ENCODE data around the gene SH3RF3.

The SH3RF3 gene

DNA sequence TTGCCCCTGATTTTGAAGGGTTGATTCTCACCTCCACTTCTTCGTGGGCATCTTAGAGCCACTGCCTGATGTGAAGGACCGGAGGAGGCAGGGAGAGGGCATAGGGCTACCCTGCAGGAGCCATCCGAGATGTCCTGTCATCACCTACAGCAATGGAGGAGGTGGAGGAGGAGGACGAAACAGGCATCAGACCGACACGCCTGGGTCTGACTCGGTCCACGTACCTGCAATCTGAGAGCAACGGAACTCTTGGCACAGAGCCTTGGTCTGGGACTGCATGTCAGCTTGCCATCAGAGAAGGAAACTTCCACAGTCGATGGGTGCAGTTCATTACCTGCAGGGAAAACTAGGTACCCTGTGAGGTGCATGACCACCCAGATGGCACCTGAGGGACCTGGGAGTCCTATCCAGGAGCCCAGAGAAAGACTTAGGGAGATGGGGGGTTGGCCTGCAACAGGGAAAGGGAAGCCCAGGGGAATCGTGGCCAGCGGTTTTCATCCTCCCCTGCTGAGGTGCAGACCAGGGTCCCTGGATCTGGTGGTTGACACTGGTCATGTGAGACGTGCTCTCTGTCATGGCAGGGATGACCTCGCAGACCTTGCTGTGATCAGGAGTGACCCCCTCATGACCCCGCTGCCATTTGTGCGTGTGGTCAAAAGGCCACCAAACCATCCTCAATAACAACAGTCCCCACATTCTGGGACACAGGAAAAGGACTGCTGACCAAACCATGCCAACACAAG is 293.9 kb downstream of the SH3RF3 start:
- no peak for DNase-seq

DNA sequence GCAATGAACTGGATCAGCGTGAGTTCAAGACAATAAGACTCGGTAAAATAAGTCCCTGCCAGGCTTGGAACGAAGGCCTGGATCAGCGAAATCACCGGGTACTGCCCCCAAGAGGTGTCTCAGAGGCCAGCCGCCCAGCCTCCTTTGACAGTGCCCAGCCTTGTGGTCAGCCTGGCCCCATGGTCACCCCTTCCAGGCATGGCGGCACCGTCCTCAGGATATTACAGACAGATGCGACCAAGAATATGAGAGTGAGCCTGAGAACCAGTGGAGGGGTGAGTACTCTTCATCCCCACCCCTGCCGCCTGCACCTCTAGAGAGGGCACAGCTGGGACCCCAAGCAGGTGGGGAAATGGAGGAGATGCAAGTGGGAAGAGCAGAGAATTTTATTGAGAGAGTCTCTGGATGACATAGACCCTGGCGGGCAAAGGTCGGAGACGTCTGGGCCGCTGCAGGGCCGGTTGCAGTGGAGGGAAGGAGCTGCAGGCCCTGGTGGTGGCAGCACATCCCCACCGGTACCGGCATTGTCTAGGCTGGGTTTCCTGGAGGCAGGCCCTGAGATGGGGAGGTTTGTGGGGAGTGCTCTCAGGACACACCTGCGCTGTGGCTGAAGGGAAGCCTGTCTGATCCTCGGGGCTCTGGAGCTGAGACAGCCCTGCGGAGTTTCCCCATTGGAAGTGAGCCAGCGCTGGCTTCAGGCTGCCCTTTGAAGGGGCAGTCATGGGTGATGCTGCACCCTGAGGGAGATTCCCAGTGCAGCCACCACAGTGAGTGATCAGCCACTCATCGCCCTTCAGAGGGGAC is 294.8 kb downstream of the SH3RF3 start:
- no peak for DNase-seq

DNA sequence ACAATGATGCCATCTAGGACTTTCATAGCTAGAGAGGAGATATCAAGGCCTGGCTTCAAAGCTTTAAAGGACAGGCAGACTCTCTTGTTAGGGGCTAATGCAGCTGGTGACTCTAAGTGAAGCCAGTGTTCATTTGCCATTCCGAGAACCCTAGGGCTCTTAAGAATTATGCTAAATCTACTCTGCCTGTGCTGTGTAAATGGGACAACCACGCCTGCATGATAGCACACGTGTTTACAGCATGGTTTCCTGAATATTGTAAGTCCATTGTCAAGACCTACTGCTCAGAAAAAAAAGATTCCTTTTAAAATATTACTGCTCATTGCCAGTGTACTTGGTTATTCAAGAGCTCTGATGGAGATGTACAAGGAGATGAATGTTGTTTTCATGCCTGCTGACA is 296.4 kb downstream of the SH3RF3 start:
- DNase-seq, result no peak

DNA sequence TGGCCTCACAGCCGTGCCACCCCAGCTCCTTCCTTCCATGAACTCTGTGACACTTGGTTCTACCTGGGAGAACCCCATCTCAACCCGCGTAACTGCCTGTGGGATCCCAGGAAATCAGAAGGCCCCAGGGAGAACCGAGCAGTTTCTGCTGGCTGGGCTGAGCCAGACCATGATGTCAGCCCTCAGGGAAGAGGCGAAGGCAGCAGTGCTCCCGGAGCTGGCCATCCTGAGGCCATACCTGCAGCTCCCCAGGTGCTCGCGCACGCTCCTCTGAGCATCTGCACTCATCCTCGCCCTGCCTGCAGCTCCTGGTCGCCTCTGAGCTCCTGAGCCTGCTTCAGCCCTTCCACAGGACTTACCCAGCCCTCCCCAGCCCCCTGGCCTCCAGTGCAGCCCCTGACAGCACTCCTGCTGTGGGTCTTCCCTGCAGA is 298.7 kb downstream of the SH3RF3 start:
- no peak for DNase-seq

DNA sequence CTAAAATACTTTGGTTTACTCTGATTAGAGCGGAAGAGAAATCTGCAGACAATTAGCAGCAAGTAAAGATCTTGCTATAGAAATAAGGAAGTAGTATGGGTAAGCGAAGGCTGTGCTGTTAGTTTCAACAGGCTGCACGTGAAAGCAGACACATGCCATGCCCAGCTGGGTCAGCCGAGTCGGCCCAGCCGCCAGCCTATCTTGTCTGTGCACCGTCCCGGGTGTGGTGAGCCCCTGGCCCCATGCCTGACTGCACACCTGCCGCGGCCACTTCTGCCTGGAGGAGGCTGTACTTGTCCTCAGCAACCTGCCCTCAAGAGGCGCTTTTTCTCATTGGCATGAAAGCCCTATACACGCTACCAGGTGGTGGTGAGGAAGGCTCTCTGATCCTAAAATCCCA is 299.3 kb downstream of the SH3RF3 start:
- no peak for DNase-seq

DNA sequence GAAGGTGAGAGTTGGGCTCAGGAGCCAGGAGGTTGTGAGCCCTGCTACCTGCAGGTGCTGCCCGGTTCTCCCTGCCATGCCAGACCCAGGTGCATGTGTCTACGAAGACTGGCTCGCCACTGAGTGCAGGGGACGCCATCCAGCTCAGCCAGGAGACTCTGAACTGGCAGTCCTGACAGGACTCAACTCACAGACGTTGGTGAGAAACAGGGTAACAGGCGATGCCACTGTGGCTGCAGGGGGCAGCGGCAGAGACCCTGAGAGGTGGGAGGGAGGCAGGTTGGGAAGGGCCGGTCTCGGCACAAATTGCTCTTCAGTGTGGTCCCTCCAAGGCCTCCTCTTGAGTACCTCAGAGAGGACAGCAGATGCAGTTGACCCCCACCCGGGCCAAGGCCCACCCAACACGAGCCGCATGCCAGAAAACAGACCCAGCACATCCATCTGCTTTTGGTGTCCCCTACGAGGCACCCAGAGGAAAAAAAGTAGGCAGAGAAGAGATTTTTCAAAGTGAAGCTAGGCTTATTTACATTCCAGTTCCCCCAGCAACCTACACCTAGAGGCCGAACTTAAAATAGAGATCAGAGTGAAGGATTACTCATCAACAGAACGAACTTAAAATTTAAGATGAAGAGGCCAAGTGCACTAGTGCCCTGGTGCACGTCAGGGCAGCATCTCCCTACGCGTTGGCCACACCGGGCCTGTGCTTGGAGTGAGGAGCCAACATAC is 300.0 kb downstream of the SH3RF3 start:
- DNase-seq, result no peak

DNA sequence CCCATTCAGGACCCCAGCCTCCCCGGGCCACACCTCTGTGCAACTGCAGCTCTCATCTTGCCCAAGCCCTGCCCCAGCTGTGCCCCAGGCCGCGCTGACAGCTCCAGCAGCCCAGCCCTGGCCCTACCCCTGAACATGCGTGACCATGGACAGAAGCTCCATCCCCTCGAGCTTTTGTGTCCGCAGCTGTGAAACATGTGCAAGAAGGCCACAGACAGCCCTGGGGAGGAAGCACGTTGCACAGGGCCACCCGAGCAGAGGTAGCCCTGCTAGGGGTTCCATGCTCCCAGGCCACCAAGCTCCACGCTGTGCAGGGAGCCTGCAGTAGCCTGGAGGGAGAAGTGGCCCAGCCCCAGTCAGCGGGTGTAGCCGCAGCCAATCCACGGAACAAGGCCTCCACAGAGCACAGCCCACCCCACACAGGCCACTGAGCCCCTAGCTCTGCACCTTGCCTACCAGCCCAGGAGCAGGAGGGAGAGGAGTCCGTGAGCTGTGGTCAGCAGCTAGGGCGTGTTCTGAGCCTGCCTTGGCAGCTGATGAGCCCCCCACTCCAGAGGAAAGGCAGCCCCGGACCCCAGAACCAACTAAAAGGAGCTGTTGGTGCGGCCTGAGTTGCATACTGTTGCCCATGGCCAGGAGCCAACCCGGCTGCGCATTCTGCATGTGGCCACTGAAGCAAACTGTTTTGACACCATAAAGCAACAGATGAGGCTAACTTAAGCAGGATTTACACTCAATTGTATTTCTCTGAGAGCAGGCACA is 300.7 kb downstream of the SH3RF3 start:
- DNase-seq, result no peak

DNA sequence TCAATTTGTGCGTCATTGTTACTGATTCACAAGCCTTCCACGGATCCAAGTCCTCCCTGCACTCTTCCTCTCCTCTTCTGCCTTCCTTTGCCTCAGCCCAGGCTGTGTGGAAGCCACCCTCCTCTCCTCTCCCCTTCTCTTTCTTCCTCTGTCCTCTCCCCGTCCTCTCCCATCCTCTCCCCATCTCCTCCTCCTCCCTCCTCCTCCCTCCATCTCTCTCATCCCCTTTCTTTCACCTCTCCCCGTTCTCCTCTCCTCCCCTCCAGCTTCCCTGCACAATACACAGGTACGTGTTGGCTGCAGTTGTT is 301.3 kb downstream of the SH3RF3 start:
- no peak for DNase-seq

DNA sequence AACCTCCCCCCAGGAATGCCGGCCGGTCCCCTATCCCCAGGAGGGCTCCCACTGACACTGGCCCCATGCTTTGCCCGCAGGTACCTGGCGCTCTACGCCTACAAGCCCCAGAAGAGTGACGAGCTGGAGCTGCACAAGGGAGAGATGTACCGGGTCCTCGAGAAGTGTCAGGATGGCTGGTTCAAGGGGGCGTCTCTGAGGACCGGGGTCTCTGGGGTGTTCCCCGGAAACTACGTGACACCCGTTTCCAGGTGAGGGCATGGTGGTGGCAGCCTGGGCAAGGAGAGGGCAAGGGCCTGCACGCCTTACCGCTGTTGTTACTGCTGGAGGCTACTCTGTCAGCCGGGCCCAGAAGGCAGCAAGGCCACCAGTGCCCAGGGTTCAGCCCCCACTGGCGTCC is 303.4 kb downstream of the SH3RF3 start:
- DNase-seq, result no peak

DNA sequence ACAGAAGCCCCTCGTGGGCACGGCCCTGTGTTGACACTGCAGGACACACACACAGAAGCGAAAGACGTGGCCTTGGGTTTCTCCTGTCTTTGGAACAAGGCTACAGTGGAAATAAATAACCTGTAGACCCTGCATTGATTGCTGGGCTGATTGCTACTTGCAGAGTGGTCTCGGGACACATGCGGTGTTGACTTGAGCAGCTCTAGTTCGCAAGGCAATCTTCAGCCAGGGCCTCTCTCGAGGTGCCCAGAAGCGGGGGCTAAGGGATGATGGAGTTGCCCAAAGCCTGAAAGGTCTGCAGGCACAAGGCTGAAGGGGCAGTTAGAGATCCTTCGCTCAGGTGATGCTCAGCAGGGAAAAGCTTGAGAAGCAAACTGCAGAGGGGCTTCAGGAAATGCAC is 304.5 kb downstream of the SH3RF3 start:
- DNase-seq, result no peak

DNA sequence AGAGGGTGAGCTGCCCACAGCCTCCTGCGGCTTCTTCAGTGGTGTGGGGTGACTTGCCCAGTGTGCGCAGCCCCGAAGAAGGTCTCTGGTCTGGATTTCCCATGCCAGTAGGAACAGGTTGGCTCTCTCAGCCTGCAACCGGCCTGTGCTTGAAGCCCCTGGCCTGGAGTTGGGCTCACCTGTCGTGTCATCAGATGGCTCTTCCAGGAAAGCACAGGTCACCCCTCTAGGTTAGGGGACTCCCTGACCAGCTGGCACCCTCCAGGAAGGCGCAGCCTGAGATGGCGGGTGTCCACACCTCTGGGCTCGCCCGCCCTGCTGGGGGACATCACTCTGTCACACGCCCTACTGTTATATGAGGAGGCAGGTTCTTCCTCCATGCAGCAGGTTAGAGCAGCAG is 304.9 kb downstream of the SH3RF3 start:
- no peak for DNase-seq

DNA sequence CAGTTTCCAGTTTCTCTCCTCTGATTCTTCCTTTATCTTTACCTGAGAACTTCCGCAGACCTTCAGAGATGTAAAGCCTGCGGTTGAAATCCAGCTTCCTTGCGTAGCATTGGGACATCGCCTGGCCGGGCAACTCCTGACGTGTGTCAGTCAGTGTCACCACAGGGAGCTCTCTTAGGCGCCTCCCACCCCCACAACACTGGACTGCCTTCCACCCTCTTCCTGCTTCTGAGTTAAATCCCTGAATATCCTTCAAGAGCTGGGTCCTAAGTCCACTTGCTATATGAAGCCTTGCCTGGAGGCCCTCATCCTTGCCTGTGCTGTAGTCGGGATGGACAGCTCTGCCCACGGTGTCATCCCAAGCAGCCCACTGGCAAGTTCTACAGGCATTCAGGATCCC is 305.3 kb downstream of the SH3RF3 start:
- DNase-seq, result no peak

DNA sequence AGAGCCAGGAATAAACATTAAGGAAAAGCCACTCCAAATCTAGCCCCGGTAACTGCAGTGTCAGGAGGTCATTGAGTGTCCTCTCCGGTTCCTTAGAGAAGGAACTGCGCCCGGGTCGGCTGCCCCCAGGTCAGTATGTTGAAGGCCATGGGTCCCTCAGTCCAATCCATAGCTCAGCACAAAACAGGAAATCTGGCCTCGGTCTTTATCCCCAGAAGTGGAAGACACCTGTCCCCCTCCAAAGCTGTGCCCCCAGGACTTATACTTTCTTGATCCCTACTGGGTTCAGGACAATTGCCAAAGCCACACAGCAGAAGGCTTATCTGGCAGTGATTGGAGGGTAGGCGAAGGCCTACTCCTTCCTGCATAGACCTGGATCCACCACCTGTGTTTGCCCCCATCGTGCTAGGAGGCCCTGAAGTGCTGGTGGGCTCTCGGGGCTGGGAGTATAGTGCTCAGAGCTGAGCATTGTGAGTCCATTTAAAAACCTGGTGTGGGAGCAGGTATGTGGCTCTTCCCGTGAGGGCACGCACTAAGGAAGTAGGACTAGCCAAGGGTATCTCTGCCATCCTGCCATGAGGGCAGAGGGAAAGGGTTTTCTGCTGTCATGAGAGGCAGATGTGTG is 306.2 kb downstream of the SH3RF3 start:
- no peak for DNase-seq

DNA sequence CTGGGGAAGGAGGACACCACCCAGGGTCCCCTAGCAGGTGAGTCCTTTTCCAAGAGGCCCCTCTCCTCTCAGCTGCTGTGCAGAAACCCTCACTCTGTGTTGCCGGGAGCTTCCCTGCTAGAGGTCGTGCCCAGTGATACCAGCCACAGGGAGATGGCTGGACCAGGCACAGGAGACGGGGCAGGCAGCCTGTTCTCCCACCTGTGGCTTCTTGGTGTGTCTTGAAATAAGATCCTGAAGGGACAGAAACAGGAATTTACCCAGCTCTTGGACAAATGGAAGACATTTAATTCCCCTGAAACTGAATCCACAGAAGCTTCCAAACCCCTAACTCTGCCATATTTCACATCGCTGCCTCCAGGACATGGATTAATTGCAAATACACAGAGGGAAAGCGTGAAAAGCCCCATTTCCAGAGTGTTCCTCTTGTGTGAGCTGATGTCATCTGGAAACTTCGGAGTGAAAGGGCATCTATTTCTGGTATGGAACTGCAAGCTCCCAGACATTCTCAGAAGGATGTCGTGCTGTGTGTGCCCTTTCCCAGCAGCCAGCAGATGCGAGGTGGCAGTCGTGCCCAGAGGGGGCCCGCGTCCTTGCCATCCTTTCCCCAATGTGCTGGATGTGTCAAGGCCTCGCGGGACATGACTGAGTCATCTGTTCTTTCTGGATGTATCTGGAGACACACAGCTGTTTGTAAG is 307.0 kb downstream of the SH3RF3 start:
- no peak for DNase-seq

DNA sequence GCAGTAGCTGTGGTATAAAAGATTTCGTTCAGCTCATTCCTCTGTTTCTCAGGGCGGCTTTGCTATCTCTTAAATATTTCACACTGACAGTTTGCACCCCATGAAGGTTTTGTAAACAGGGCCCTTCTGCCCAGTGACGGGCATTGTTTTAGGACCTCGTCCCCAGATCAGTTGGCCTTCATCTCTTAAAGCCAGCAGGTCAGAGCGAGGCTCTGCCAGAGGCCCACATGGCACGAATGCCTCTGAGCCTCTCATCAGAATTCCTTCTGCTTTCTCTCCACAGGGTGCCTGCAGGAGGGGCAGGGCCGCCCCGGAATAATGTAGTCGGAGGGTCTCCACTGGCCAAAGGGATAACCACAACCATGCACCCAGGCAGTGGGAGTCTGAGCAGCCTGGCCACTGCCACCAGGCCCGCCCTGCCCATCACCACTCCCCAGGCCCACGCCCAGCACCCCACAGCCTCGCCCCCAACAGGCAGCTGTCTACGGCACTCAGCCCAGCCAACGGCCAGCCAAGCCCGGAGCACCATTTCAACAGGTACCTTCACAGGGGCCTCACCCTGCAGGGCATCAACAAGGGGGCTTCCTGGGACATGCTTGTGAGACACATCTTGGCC is 307.7 kb downstream of the SH3RF3 start:
- no peak for DNase-seq

DNA sequence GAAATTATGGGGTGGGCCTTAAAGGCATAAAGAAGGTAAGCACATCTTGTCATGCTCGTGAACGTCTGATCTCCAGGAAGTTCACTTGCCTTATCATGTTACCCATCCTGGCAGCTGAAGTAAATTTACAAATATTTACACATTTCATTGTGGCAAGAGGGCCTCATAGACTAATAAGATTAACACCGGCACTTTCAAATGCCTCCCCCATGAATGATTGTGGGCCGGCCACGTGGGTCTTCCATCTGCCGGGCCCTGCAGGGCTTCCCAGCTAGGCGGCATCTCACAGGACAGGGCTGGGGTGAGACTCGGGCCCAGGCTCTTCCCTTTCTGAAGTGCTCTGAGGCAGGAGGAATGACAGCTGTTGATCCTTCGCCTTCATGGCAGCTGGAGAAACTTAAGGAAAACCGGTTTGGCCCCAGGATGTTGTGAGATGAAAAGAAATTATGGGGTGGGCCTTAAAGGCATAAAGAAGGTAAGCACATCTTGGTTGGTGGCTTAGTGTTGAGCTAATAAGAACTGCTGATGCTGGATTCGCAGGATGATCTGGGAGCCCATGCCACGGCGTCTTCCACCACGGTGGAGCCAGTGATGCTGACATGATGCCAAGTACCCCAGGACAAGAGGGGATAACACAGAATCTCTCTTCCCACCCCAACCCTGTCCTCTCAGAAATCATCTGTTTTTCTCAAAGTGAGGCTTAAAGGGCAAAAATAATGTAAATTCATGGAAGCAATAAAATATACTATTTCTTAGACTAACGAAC is 308.5 kb downstream of the SH3RF3 start:
- no peak for DNase-seq

DNA sequence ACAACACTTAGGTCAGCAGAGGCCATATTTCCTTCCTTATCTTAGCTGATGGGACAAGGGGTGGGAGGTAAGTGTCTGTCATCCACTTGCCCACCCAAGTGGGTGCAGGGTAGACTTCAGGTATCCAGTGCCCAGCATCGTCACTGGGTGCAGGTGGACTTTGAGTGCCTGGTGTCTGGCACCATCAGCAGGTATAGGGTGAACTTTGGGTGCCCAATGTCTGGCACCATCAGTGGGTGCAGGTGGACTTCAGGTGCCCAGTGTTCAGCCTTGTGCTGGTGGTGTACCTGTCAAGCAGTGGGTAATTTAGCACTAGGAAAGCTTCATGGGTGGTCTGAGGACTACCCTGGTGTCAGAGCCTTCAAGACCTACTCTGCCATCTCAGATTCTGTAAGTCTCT is 309.1 kb downstream of the SH3RF3 start:
- DNase-seq, result no peak

DNA sequence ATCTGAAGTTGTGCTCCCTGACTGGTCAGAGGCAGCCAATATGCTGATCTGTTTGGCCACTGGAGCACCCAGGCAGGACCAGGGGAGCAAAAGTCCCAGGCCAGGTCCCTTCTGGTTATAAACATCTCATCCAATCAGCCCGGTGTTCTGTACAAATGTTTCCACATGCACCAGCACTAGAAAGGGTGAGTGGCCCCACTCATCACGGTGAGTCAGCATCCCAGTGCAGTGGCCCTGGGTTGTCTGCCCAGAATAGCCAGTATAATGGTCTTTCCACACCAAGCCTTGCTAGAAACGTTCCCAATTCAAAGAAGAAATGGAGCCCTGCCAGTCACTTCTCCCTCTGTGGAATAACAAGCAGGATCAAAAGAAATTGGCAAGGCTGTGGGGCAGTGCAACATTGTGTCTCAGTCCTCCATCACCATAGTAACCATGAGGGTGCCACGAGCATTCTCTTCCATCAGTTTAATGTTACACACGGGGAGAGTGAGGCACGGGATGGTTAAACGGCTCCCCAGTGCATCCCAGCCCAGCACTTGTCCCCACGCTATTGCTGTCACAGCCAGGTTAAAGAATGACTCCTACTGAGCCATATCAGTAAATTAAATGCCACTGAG is 309.9 kb downstream of the SH3RF3 start:
- no peak for DNase-seq

DNA sequence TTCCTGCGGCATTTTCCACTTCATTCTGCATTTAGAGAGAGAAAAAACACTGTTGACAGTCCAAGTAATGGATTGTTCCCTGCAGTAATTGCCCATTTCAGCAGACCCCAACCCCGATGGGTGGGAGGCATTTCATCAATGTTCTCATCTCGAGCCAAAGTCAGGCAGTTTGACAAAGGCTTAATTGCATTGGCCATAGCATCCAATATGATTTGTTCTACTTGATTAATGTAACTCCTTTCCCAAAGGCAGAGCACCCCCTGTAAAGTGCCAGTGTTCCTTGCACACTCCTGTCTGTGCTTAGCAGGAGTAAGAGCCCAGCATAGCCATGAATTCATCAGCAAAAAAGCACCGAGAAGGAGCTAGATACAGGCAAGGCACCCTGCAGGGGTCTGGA is 310.4 kb downstream of the SH3RF3 start:
- no peak for DNase-seq

DNA sequence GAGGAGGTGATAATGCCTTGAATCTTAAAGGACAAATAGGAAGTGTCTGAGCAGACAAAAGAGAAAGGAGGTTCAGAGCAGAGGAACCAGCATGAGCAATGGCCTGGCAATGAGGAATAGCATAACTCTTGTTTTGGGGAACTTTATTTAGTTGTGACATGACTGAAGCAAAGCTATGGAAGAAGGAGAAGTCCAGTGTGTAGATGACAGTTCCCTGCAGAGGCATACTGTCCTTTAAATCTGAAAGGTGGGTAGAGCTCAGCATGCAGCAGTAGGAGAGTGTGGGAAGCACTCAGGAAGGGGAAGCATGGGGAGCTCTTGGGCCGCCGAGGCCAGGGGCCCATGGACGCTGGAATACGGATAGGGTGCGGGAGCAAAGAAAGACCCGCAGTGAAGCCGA is 311.0 kb downstream of the SH3RF3 start:
- DNase-seq, result no peak

Data from activated CD4-positive, alpha-beta T cell treated with anti-CD3 and anti-CD28 coated beads, Interleukin-10, Interleukin-2, amounts not matched to agents 100 ng/mL and 50 ng/mL, durations not matched to agents 16 hours and 8 hours (primary cell).